B cell (primary cell): Measurements from ENCODE around the gene FLAD1. TPM values are rescaled to one million over a fixed set of nuclear protein-coding genes. Genes with fewer than 3 reads are reported as not detected.

Source experiments
- ATAC-seq: fragments of 200-7000 bp; cut with Tn5 transposase; one replicate; pipeline ENCODE4 v1.10.0; 2021; ENCODE audit warnings: low read depth, mild to moderate bottlenecking, moderate number of reproducible peaks, moderate library complexity
- CTCF ChIA-PET: fragments of 350-600 bp; sonication (Branson Sonifier 250); formaldehyde crosslinking; loops from one replicate; lab custom pipeline; 2021; ENCODE audit warnings: antibody characterized with exemption, inconsistent platforms; lab: Charles Lee
- POLR2A ChIA-PET: fragments of 350-600 bp; sonication (Branson Sonifier 250); formaldehyde crosslinking; loops from one replicate; lab custom pipeline; 2021; ENCODE audit warnings: antibody characterized with exemption; lab: Charles Lee
- DNase-seq: peaks from one replicate; pipeline ENCODE4 v3.0.0; 2013
- H2AFZ ChIP-seq: 2 replicates; pipeline ENCODE4 v1.6.1; 2012; ENCODE audit warnings: mild to moderate bottlenecking, low read depth, low read length; ENCODE audit not compliant: insufficient read depth, poor library complexity, severe bottlenecking
- H3K27ac ChIP-seq, 2 donors: 1 replicate in 1 of 2; 2 replicates in 1 of 2; pipeline ENCODE4 v1.5.1; 2012 to 2013; ENCODE audit warnings: low read length in 2 of 2, mild to moderate bottlenecking in 2 of 2, moderate library complexity in 1 of 2
- H3K27me3 ChIP-seq, 4 experiments: fragments of 200-600 bp in 1 of 4; sonication (generic) in 1 of 4; replicated peaks in 1 of 4; 1 replicate in 2 of 4; 2 replicates in 2 of 4; pipeline versions ENCODE4 v1.6.1 to v1.7.0; 2013 to 2016; ENCODE audit warnings: low read length in 3 of 4, mild to moderate bottlenecking in 2 of 4, mixed read lengths in 1 of 4, moderate library complexity in 1 of 4; ENCODE audit not compliant: insufficient read depth in 4 of 4, control insufficient read depth in 3 of 4; ENCODE audit errors: control extremely low read depth in 1 of 4
- H3K36me3 ChIP-seq, 2 experiments: replicated peaks in 1 of 2; 1 replicate in 1 of 2; 2 replicates in 1 of 2; pipeline versions ENCODE4 v1.6.1 to v1.7.1; 2013; ENCODE audit warnings: low read length in 1 of 2; ENCODE audit not compliant: insufficient read depth in 2 of 2, control insufficient read depth in 1 of 2; ENCODE audit errors: control extremely low read depth in 1 of 2, extremely low read depth in 1 of 2
- H3K4me1 ChIP-seq, 2 donors: fragments of 200-600 bp in 1 of 2; sonication (generic) in 1 of 2; 1 replicate in 1 of 2; 2 replicates in 1 of 2; pipeline versions ENCODE4 v1.5.1 to v1.6.1; 2013 to 2017; ENCODE audit warnings: low read length in 2 of 2; ENCODE audit not compliant: control insufficient read depth in 2 of 2, insufficient read depth in 2 of 2
- H3K4me2 ChIP-seq: replicated peaks from 2 replicates; pipeline ENCODE3; 2012; ENCODE audit warnings: mild to moderate bottlenecking, low read depth, low read length; ENCODE audit not compliant: poor library complexity, severe bottlenecking
- H3K4me3 ChIP-seq, 5 experiments: fragments of 200-600 bp in 1 of 5; sonication (generic) in 1 of 5; 1 replicate in 3 of 5; 2 replicates in 2 of 5; pipeline versions ENCODE4 v1.5.1 to v1.7.0; 2011 to 2016; ENCODE audit warnings: low read length in 4 of 5, mild to moderate bottlenecking in 4 of 5, low read depth in 2 of 5, control low read depth in 1 of 5, moderate library complexity in 1 of 5; ENCODE audit not compliant: insufficient read depth in 1 of 5; ENCODE audit errors: control extremely low read depth in 1 of 5, extremely low read depth in 1 of 5
- H3K79me2 ChIP-seq: fragments of 200-600 bp; sonication (generic); one replicate; pipeline ENCODE4 v1.6.0; 2016; ENCODE audit warnings: low read length; ENCODE audit not compliant: control insufficient read depth, insufficient read depth
- H3K9ac ChIP-seq: fragments of 200-600 bp; sonication (generic); 2 replicates; pipeline ENCODE4 v1.6.1; 2017; ENCODE audit warnings: mild to moderate bottlenecking, low read length, moderate library complexity
- H3K9me3 ChIP-seq, 3 donors: one replicate each; pipeline versions ENCODE4 v1.6.1 to v1.7.1; 2013; ENCODE audit warnings: low read length in 2 of 3; ENCODE audit not compliant: control insufficient read depth in 2 of 3, insufficient read depth in 1 of 3; ENCODE audit errors: control extremely low read depth in 1 of 3
- H4K20me1 ChIP-seq: 2 replicates; pipeline ENCODE4 v1.6.0; 2012; ENCODE audit warnings: mild to moderate bottlenecking, low read length; ENCODE audit not compliant: insufficient read depth, control insufficient read depth, poor library complexity, severe bottlenecking
- H3K27ac Mint-ChIP-seq: one replicate; pipeline ENCODE4 v1.8.0; 2021; ENCODE audit warnings: mixed read lengths
- H3K27me3 Mint-ChIP-seq: one replicate; pipeline ENCODE4 v1.8.0; 2021; ENCODE audit warnings: mixed read lengths
- H3K4me1 Mint-ChIP-seq: one replicate; pipeline ENCODE4 v1.8.0; 2021; ENCODE audit warnings: mixed read lengths
- H3K4me3 Mint-ChIP-seq: one replicate; pipeline ENCODE4 v1.8.0; 2021; ENCODE audit warnings: mixed read lengths
- H3K9me3 Mint-ChIP-seq: one replicate; pipeline ENCODE4 v1.8.0; 2022; ENCODE audit warnings: mixed read lengths; ENCODE audit not compliant: insufficient read depth
- EZH2 ChIP-seq: IDR thresholded peaks from 2 replicates; pipeline ENCODE4 v1.6.1; 2012; ENCODE audit warnings: borderline replicate concordance, low read depth, mild to moderate bottlenecking, moderate library complexity, low read length; ENCODE audit not compliant: insufficient read depth, poor library complexity, severe bottlenecking
- WGBS: methylation state at CpG from one replicate; pipeline ENCODE4 v1.1.5; 2013; ENCODE audit warnings: missing lambda C conversion rate; ENCODE audit not compliant: insufficient coverage; 5-methylcytosine and 5-hydroxymethylcytosine counted together
- intact Hi-C: fragments of 100-400 bp; cut with micrococcal nuclease; formaldehyde crosslinking; loops from one replicate; pipeline ENCODE4 v1.10.0; 2022
- polyA plus RNA-seq: library from polyadenylated mRNA; depleted of rRNA; stranded (reverse); fragments of >200 nt; gene quantifications from 2 replicates; pipeline ENCODE4 v1.2.3, GENCODE V29; 2012
- total RNA-seq, 2 donors: library from RNA; stranded (reverse); fragments of 120-200 nt in 1 of 2; gene quantifications; 1 replicate in 1 of 2; 2 replicates in 1 of 2; pipeline versions ENCODE4 v1.2.3 to v1.2.4, GENCODE V29; 2013 to 2022
- TF ChIP-seq, protein P1 (sequence below): fragments of 200-600 bp; IDR thresholded peaks from one replicate; pipeline ENCODE4 v1.8.0; 2022; ENCODE audit warnings: antibody characterized with exemption, mild to moderate bottlenecking

FLAD1 gene
- total and polyA plus RNA-seq, 2 donors (not counting 1 experiment from before 2014, with no cell fraction given): 51.4 to 83.0 TPM

DNA sequence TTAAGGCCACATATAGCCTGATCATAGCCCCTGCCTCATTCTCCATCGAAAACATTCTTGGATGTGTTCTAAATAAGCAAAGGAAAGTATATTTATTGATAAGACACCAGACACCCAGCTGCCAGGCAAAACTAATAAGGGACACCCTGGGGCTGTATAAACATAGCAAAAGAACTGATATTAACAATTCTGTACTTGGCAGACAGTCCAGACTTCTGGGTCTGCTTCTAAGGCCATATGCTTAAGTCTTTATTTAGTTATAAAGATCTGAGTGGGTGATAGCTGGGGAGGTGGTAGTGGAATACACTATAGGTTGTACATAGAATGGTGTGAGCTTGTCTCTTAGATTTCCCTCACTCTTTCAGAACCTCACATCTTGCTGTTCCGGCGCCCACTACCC lies 4.8 kb upstream of the FLAD1 start:
- ATAC-seq: no peak
- ChIA-PET CTCF (interaction anchor here (1.0 to 2.5 kb wide), 4 partner anchors 16 to 107 kb away, joined by 4 to 12 read pairs (median 6); partner anchors contain the start of gene LENEP), POLR2A (interaction anchor here (1.1 kb wide), 1 partner anchor 39 kb away, joined by 3 read pairs; no protein-coding TSS in a partner anchor)
- H3K4me3 Mint-ChIP-seq: no peak overlapping the region
- Histone ChIP-seq H3K4me2 (no peak overlapping the region), H3K9me3 (no peaks in the 10 kb centered on the region), H3K79me2 (peaks cover 49% of the 10 kb centered on the region), H3K36me3 (peaks cover 4 to 5% of the 10 kb centered on the region in 2 experiments), H3K9ac (no peak overlapping the region), H3K4me3 (no peak overlapping the region), H3K27me3 (no peaks in the 10 kb centered on the region), H2AFZ (no peak overlapping the region), H4K20me1 (peaks cover under 1% of the 10 kb centered on the region), H3K27ac (no peak overlapping the region), H3K4me1 (peaks cover 14 to 23% of the 10 kb centered on the region in 2 donors)
- H3K27me3 Mint-ChIP-seq: no peaks in the 10 kb centered on the region
- no peak overlapping the region for H3K27ac Mint-ChIP-seq
- no peaks in the 10 kb centered on the region for H3K9me3 Mint-ChIP-seq
- WGBS: no CpG with 5 or more reads among the region's 3 CpGs
- intact Hi-C loops: no loop called here
- DNase-seq: no peak
- peaks cover 5% of the 10 kb centered on the region for H3K4me1 Mint-ChIP-seq
- TF ChIP-seq, protein P1, sequence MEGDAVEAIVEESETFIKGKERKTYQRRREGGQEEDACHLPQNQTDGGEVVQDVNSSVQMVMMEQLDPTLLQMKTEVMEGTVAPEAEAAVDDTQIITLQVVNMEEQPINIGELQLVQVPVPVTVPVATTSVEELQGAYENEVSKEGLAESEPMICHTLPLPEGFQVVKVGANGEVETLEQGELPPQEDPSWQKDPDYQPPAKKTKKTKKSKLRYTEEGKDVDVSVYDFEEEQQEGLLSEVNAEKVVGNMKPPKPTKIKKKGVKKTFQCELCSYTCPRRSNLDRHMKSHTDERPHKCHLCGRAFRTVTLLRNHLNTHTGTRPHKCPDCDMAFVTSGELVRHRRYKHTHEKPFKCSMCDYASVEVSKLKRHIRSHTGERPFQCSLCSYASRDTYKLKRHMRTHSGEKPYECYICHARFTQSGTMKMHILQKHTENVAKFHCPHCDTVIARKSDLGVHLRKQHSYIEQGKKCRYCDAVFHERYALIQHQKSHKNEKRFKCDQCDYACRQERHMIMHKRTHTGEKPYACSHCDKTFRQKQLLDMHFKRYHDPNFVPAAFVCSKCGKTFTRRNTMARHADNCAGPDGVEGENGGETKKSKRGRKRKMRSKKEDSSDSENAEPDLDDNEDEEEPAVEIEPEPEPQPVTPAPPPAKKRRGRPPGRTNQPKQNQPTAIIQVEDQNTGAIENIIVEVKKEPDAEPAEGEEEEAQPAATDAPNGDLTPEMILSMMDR: no peak
- no peak for TF ChIP-seq EZH2

DNA sequence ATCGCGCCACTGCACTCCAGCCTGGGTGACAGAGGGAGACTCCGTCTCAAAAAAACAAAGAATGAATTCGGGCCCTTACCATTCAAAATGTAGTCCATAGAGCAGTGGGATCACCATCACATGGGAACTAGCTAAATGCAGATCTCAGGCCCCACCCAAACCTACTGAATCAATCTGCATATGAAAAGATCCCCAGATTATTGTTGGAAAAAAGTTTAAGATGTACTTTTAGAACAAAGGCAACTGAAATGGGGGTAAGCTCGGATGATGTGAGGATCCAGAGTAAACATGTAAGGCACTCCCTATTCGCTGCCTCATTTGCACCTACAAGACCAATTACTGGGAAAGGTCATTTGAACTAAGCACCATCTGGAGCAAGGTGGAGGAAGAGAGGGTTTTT lies 803 bp upstream of the FLAD1 start:
- CTCF ChIA-PET: interaction anchor here (0.8 to 9.8 kb wide), 7 partner anchors 8 to 191 kb away, joined by 3 to 72 read pairs (median 16); partner anchors contain the start of genes CKS1B, KRTCAP2, PBXIP1 and PYGO2
- peak overlapping the region; percentile 87 for H3K9ac ChIP-seq

More for the DNA sequence above, 803 bp upstream of the FLAD1 start:
- no peak overlapping the region for H3K27ac Mint-ChIP-seq
- Histone ChIP-seq H3K79me2 (peaks cover 63% of the 10 kb centered on the region), H3K9me3 (no peaks in the 10 kb centered on the region), H3K4me3 (peak overlapping the region in 4 of 5 experiments; percentile 55 to 85 (median 74)), H3K36me3 (peaks cover 5 to 10% of the 10 kb centered on the region in 2 experiments), H3K27me3 (no peaks in the 10 kb centered on the region), H2AFZ (peak overlapping the region; percentile 91), H4K20me1 (peaks cover 12% of the 10 kb centered on the region), H3K4me1 (peaks cover 13 to 19% of the 10 kb centered on the region in 2 donors), H3K27ac (peak overlapping the region; percentile 1 to 63), H3K4me2 (peak overlapping the region; percentile 87)
- no peaks in the 10 kb centered on the region for H3K9me3 Mint-ChIP-seq
- H3K4me3 Mint-ChIP-seq: no peak overlapping the region
- intact Hi-C loops: loop anchor here (2.0 kb wide), 2 partner anchors 34 to 68 kb away; partner anchors contain the start of gene ADAM15
- peaks cover 12% of the 10 kb centered on the region for H3K4me1 Mint-ChIP-seq
- 100% methylated on average over 1 of the region's 6 CpGs for WGBS
- DNase-seq (no peak), ATAC-seq (no peak)
- POLR2A ChIA-PET: interaction anchor here (1.7 kb wide), 1 partner anchor 16 kb away, joined by 9 read pairs; no protein-coding TSS in a partner anchor
- no peaks in the 10 kb centered on the region for H3K27me3 Mint-ChIP-seq
- TF ChIP-seq, protein P1: no peak
- TF ChIP-seq EZH2: no peak
